Activated effector memory CD4-positive, alpha-beta T cell treated with anti-CD3 and anti-CD28 coated beads, Interleukin-2, amount 50 U/mL, for 16 hours (primary cell): ENCODE results near the gene RGS1.

Experiments
- DNase-seq: peaks from one replicate; pipeline ENCODE4 v3.0.0-alpha.2; 2020

RGS1 gene

GRCh38 chr1:192627901-192628300, 52.3 kb downstream of the RGS1 start:
- DNase-seq = no peak

- no peak for DNase-seq
These were observed 53.0 kb downstream of the RGS1 start for GRCh38 chr1:192628396-192629057.

- DNase-seq = no peak
These were observed 54.0 kb downstream of the RGS1 start for GRCh38 chr1:192629612-192630011.
